GM12801 (cell line): ENCODE results near the gene PRAF2.

ENCODE experiments used
- TF ChIP-seq, protein P1 (sequence below): IDR thresholded peaks from one replicate; pipeline ENCODE4 v1.5.1; 2011; ENCODE audit warnings: control low read depth; ENCODE audit not compliant: insufficient read length; ENCODE audit errors: extremely low read depth

PRAF2 gene

DNA sequence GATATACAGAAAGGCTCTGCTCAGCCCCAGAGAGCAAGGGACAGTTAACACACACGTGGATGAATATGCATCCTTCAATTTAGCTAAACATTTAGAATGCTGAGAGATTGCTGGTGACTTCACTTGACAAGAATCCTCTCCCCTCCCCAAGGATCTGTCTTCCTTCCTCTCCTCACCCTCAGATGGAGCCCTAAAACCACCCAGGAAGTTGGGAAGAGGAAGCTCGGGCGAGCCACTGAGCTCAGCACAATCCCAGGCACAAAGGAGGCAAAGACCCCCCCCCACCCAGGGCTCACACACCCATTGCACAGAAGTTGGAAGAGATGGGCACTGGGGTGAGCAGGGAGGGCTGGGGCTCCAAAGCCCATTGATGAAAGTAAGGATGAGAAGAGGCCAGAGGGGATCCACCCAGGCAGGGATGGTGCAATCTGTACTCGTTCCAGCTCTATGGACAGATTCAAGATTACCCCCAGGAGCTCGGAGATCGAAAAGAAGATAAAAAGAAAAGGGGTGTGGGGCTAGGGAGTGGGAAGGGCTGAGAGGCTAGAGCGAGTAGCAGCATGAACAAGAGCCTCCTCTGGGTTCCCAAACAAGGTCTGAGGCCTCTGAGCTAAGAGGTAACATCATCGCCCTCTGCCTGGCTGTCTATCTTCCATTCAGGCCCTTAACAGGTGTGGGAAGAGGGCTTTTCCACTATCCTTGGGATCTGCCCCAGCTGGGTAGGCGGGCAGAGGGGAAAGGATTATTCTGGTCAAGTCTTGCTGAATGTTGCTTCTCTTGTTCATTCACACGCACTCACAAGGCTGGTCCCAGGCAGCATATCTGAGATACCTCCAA lies 31.8 kb downstream of the PRAF2 start:
- TF ChIP-seq, protein P1, sequence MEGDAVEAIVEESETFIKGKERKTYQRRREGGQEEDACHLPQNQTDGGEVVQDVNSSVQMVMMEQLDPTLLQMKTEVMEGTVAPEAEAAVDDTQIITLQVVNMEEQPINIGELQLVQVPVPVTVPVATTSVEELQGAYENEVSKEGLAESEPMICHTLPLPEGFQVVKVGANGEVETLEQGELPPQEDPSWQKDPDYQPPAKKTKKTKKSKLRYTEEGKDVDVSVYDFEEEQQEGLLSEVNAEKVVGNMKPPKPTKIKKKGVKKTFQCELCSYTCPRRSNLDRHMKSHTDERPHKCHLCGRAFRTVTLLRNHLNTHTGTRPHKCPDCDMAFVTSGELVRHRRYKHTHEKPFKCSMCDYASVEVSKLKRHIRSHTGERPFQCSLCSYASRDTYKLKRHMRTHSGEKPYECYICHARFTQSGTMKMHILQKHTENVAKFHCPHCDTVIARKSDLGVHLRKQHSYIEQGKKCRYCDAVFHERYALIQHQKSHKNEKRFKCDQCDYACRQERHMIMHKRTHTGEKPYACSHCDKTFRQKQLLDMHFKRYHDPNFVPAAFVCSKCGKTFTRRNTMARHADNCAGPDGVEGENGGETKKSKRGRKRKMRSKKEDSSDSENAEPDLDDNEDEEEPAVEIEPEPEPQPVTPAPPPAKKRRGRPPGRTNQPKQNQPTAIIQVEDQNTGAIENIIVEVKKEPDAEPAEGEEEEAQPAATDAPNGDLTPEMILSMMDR, result no peak

DNA sequence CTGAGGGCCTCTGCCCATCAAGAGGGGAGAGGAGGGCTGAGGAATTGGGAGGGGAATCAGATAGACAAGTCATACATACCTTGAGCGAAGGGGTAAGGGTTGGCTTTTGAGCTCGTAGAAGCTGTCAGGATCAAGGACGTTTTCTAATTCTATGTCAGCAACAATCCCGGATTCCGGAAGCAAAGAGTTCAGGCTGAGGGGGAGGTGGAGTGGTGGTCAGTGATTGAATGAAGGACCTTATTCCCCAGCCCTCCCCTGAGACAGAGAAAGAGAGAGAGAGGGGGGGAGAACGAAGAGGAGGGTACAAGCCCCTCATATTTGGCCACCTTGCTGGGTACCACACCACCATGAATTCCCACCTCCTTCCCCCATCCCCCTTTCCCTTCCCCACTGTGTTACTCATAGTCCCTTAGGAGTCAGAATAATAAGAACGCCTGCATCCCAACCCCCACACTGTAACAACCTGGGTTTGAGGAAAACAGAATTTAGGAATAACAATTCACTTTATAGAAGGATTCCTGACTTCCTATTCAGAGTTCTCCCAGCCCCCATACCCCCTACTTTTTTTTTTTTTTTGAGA lies 33.3 kb downstream of the PRAF2 start:
- TF ChIP-seq, protein P1, result no peak

DNA sequence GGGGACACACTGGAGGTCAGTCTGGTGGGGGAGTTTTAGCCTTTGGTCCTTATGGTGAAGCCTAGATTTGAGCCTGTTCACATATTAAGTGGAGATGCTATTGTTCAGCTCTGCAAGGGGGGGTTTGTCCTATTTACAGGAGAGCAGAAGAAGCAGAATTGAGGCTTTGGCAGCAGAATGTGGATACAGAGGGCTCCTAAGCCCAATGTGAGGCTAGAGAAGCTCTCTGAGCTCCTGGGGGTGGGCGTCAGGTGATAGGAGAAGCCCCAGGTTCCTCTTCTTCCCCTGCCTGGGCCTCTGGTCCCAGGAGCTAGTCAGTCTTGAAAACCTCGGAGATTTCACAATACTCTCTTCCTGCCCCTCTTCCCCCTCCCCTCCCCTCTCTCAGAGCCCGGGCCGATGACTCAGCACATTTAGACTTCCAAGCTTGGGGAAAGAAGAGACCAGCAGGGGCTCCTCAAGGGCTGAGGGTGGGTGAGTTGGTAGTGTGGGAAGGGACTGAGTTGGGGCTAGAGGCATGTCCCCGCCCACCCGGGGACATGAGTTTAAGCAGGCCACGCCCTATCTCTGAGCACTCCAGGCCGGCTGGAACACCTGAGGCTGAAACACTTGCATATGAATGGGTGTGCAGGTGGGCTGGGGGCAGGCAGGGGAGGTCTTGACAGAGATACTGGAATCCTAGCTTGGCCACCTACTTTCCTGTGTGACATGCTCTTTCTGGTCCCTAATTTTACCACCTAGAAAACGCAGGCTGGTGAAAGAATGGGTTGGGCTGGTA lies 34.0 kb downstream of the PRAF2 start:
- TF ChIP-seq, protein P1, result no peak

DNA sequence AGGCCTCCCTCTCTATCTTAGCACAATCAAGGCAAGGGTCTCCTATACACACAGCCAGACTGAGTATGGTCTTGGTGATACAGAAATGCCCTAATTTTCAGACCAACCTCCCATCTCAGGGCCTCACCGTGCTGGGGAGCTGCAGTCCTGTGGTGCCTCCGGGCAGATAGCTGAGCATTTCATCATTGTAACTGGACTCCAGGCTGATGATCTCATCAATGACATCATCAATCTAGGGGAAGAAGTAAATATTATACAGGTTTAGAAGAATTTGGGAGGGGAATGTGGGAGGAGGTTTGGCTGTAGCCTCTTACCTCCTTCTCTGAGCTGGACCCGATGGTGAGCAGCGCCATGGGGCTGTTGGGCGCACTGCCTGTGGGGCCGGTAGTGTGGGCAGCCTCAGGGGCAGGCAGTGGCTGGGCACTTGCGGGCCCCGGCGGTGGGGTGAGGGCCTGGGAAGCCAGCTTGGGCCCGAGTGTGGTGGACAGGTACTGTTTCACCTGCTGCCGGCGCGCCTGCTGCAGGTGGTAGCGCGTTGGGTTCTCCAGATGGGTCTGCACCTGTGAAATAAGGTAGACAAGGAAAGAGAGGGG lies 35.8 kb downstream of the PRAF2 start:
- TF ChIP-seq, protein P1, result no peak

DNA sequence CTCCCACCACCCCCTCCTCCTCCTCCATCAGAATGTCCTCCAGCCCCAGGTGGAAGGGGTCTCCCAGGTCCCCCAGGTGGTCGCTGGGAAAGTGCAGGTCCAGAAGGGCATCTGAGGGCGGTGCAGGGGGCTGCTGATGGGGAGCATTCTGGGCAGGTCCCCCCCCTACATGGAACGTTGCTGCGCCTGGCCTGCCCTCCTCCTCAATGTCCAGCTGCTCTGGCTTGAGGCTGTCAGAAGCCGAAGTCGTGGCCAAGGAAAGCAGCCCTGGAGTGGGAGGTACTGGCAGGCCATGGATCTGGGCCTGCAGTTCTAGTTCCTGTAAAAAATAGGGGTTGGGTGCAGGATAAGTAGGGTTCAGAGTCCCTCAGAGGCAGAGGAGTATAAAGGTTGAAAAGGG lies 43.5 kb downstream of the PRAF2 start:
- TF ChIP-seq, protein P1, result no peak

DNA sequence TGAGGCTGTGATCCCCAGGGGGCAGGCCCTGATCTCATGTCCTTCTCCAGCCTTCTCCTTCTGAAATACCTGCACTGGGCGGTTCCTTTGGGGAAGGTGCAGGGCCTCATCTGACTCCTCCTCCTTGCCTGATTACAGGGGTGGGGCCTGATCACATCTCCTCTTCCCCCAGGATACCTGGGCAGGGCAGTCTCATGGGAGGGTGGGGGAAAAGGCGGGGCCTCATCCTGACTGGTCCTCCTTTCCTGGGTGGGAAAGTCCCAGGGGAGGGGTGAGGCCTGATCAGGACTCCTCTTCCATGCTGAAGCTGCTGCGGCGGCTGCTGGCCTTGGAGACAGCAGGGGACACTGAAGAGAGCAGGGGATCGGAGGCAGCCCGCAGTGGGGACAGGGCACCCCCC lies 43.9 kb downstream of the PRAF2 start:
- TF ChIP-seq, protein P1, result no peak
